Epithelial cell of proximal tubule (primary cell): ENCODE data around the gene MATR3. TPM values are rescaled to one million over a fixed set of nuclear protein-coding genes. Genes with fewer than 3 reads are reported as not detected.
"Not testable (repeated sequence)": the region's sequence is repeated elsewhere in the genome, so short reads cannot be mapped to it uniquely, and the experiment has no call there.

ENCODE experiments used
- DNase-seq: peaks from one replicate; pipeline ENCODE4 v3.0.0-alpha.2; 2011; ENCODE audit warnings: low read depth
- H3K4me3 ChIP-seq: 2 replicates; pipeline ENCODE4 v1.5.1; 2011; ENCODE audit warnings: low read depth, mild to moderate bottlenecking, low read length
- CTCF ChIP-seq: conservative IDR thresholded peaks from 2 replicates; pipeline ENCODE4 v1.5.1; 2012; ENCODE audit warnings: low read depth, mild to moderate bottlenecking, low read length
- total RNA-seq: library from RNA; depleted of rRNA; stranded (reverse); fragments of >200 nt; gene quantifications from 2 replicates; pipeline ENCODE4 v1.2.3, GENCODE V29; 2015

Gene MATR3
- total RNA-seq, 1 donor from 2014 or later = 175 TPM

- TF ChIP-seq CTCF = no peak
- H3K4me3 ChIP-seq = no peak overlapping the region
- no peak for DNase-seq
Observed at GRCh38 chr5:139308797-139309196, 15.3 kb downstream of the MATR3 start.

GRCh38 chr5:139310715-139311186, 17.2 kb downstream of the MATR3 start:
- not testable (repeated sequence) for H3K4me3 ChIP-seq, DNase-seq

- no peak overlapping the region for H3K4me3 ChIP-seq
- no peak for DNase-seq
- no peak for TF ChIP-seq CTCF
Observed at GRCh38 chr5:139312075-139312474, 18.5 kb downstream of the MATR3 start.

- no peak for TF ChIP-seq CTCF
- no peak for DNase-seq
- no peak overlapping the region for H3K4me3 ChIP-seq
Observed at GRCh38 chr5:139314276-139314675, 20.7 kb downstream of the MATR3 start.

GRCh38 chr5:139315056-139315615, 21.6 kb downstream of the MATR3 start:
- no peak overlapping the region for H3K4me3 ChIP-seq
- no peak for DNase-seq
- TF ChIP-seq CTCF = no peak

GRCh38 chr5:139335811-139336210, 42.3 kb downstream of the MATR3 start:
- no peak overlapping the region for H3K4me3 ChIP-seq
- TF ChIP-seq CTCF = no peak
- DNase-seq = no peak

GRCh38 chr5:139340051-139340450, 46.5 kb downstream of the MATR3 start:
- no peak overlapping the region for H3K4me3 ChIP-seq
- TF ChIP-seq CTCF = no peak
- no peak for DNase-seq

- DNase-seq = no peak
- TF ChIP-seq CTCF = no peak
Observed at GRCh38 chr5:139341187-139341688, 47.7 kb downstream of the MATR3 start.

More at GRCh38 chr5:139341187-139341688, 47.7 kb downstream of the MATR3 start:
- H3K4me3 ChIP-seq = peak overlapping the region; percentile 86
